HG03565 (cell line): ENCODE results near the gene FLNC.

Source experiments
- ATAC-seq: cut with Tn5 transposase; IDR thresholded peaks from one replicate; pipeline ENCODE4 v1.9.1; 2021; ENCODE audit warnings: mild to moderate bottlenecking, moderate library complexity; ENCODE audit not compliant: unreplicated experiment

FLNC gene

DNA sequence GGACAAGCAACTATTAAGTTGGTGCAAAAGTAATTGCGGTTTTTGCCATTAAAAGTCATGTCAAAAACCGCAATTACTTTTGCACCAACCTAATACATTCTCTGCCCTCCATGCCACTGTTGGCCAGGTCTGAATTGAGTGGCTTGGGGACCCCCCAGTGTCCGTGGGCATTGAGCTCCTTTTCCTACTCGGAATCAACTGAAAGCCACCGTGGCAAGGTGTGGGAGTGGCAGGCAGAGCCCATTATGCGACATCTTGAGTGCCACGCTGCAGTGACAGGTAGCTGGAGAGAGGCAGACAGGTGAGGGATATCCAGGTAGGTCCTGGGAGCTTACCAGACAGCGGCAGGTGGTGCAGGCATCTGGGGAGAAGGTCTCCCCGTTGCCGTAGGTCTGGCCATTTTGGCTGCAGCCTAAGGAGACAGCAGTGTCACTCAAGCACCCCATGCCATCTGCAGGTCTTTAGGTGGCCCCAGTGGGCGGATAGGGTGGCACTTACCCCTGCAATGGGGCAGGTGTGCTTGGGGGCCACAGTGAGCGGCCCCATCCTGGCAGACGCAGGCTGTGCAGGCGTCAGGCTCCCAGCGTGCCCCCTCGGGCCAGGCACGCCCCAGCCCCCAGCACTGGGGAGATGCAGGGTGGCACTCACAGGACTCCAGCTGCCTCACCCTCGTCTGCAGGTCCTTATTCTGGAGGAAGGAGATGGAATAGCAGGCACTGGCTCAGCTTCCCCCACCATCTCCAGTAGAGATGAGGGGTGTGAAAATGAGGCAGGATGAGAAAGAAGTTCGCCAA, 76.8 kb downstream of the FLNC start:
- no peak for ATAC-seq
